ENCODE measurements around the gene DHX16.

DNA sequence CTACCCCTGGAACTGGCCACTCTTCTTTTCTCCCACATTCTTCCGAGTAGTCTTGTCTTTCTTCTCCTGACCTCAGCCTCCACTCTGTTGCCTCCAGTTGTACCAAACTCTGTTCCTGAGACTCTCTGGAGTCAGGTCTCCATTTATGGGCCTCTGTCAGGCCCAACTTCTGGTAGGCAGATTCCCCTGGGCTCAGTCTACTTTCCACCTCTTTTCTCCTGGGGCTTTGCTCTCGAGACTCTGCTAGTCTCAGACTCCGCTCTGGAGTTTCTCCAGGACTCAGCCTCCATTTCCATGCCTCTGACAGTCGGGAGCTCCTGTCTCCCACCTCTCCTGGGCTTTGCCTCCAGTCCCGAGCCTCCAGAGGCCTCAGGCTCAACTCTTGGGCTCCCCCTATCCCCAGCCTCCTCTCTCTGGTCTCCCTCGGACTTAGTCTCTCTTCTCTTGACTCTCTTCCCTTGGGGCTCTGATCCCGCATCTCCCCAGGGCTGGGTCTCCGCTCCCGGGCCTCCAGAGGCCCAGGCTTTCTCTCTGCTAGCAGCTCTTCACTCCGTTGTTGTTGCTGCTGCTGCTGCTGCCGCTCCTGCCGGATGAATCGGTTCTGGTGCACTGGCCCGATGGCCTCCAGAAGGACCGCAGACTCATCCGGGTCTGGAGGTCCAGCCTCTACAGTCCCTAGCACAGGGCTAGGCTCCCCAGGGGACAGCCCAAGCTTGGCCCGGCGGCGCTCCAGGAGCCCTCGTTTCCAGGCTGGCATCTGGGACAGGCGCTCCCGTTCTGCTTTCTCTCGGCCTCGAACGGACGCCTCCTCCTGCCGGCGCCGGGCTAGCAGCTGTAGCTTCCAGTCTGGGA is 12.6 kb upstream of the DHX16 start:
- no peak for TF ChIP-seq EZH2 (IDR thresholded peaks at IDR 0.05)
- TF ChIP-seq CTCF (IDR thresholded peaks at IDR 0.05) = no peak
- TF ChIP-seq EZH2phosphoT487 (IDR thresholded peaks at IDR 0.05) = no peak

Data from neural progenitor cell (in vitro differentiated cells).